Cardiac muscle cell (in vitro differentiated cells and primary cell): ENCODE data around the gene GABBR1. TPM values are rescaled to one million over a fixed set of nuclear protein-coding genes. Genes with fewer than 3 reads are reported as not detected.

Experiments used
- DNase-seq, 2 donors: peaks; one replicate each; pipeline versions ENCODE4 v3.0.0 to v3.0.0-alpha.2; 2010 to 2017; ENCODE audit warnings: low read depth in 1 of 2, low spot score in 1 of 2
- H3K27ac ChIP-seq: fragments of 200-600 bp; sonication (generic); 2 replicates; pipeline ENCODE4 v1.5.1; 2016
- H3K27me3 ChIP-seq: fragments of 200-600 bp; sonication (generic); 2 replicates; pipeline ENCODE4 v1.6.0; 2016; ENCODE audit warnings: control low read depth
- H3K36me3 ChIP-seq: fragments of 200-600 bp; sonication (generic); 2 replicates; pipeline ENCODE4 v1.5.1; 2016; ENCODE audit warnings: control low read depth
- H3K4me1 ChIP-seq: fragments of 200-600 bp; sonication (generic); 2 replicates; pipeline ENCODE4 v1.8.1; 2017; ENCODE audit warnings: low read depth, mild to moderate bottlenecking, mixed run types
- H3K4me3 ChIP-seq: fragments of 200-600 bp; sonication (generic); 2 replicates; pipeline ENCODE4 v1.5.1; 2016; ENCODE audit warnings: mild to moderate bottlenecking
- H3K9me3 ChIP-seq: fragments of 200-600 bp; sonication (generic); 2 replicates; pipeline ENCODE4 v1.5.1; 2017; ENCODE audit warnings: low read depth, mild to moderate bottlenecking, control low read depth
- CTCF ChIP-seq: IDR thresholded peaks from 2 replicates; pipeline ENCODE4 v1.5.1; 2012; ENCODE audit warnings: low read depth, mild to moderate bottlenecking, low read length
- polyA plus RNA-seq: library from polyadenylated mRNA; unstranded; fragments of >200 nt; fragmentation: Nextera tagmentation; extraction: Ambion mirVana; gene quantifications from 2 replicates; pipeline ENCODE4 v1.2.1, GENCODE V29; 2016
- total RNA-seq: library from RNA; depleted of rRNA; stranded (reverse); fragments of >200 nt; gene quantifications from 2 replicates; pipeline ENCODE4 v1.2.3, GENCODE V29; 2016

Gene GABBR1
- total and polyA plus RNA-seq, 2 experiments from 2014 or later, result 67.0 to 101 TPM

DNA sequence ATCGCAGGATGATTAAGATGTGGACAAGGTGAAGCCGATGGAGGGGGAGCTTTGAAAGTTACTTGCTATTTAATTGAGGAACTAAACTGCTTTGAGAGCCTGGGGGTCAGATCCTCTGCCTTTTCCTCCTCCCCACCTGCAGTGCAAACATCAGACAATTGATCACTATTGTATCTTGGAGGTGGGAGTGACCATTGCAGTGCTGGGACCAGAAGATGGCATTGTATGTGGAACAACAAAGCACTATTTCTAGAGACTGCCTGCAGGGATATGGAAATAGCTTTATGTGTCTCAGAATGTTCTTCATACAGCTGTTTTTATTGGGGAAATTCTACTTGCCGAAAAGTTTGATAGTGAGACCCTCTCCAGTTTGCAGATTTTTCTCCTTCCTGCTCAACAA, 28.1 kb upstream of the GABBR1 start:
- DNase-seq, result no peak
- no peaks in the 10 kb centered on the region for H3K9me3 ChIP-seq
- H3K36me3 ChIP-seq, result no peaks in the 10 kb centered on the region
- no peak for TF ChIP-seq CTCF
- H3K4me1 ChIP-seq, result peaks cover 26% of the 10 kb centered on the region
- peak overlapping the region; percentile 50 for H3K27ac ChIP-seq
- no peaks in the 10 kb centered on the region for H3K27me3 ChIP-seq
- H3K4me3 ChIP-seq, result no peak overlapping the region

DNA sequence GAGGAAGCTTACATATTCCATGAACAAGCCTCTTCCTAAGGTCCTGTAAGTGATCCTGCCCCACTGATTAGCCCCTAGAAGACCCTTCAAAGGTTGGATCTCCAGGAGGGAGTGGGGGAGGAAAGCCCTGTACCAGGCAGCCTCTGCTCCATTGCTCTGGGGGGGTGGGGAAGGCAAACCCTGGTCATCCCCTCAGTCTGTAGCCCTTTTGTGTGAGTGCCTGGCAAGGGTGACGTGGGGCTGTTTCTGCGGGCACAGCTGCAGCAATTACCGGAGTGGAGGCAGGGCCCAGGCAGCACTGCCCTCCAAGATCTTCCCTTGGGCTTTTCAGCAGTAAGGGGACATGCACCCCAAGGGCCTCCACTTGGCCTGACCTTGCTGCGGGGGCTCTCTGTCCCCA, 23.8 kb upstream of the GABBR1 start, which contains the start of gene MOG:
MOG (plus strand) TSS at position 295 of the 400 bp plus-strand sequence. CDS start 118 bp downstream, outside the sequence.
- no peak within 1 kb of the TSS for H3K4me3 ChIP-seq
- no peaks in the 10 kb centered on the region for H3K9me3 ChIP-seq
- peaks cover 46% of the 10 kb centered on the region for H3K4me1 ChIP-seq
- H3K36me3 ChIP-seq, result no peaks in the 10 kb centered on the region
- H3K27me3 ChIP-seq, result no peaks in the 10 kb centered on the region
- TF ChIP-seq CTCF, result no peak
- peak within 1 kb of the TSS; percentile 99 for H3K27ac ChIP-seq
- DNase-seq, result no peak

DNA sequence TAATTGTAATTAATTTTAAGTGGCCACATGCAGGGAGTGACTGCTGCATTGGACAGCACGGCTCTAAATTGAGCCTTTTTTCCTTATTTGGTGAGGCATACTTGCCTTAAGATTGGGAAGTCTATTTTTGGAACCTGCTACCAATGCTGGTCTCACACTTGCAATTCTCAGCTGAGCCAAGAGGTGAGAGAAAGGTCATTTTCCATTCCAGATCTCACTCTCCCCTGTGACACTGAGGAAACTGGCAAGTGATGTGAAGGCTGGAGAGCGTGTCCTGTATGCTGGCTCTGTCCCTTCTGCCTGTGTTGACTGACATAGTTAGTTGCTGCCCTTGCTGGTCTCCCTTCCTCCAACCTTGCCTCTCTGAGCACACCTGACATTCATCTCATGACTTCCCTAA, 23.2 kb upstream of the GABBR1 start:
- H3K27me3 ChIP-seq, result no peaks in the 10 kb centered on the region
- DNase-seq, result peak; percentile 15 to 88
- peak overlapping the region; percentile 99 for H3K27ac ChIP-seq
- peaks cover 45% of the 10 kb centered on the region for H3K4me1 ChIP-seq
- no peaks in the 10 kb centered on the region for H3K9me3 ChIP-seq
- H3K36me3 ChIP-seq, result no peaks in the 10 kb centered on the region
- H3K4me3 ChIP-seq, result no peak overlapping the region
- TF ChIP-seq CTCF, result no peak

- no peaks in the 10 kb centered on the region for H3K36me3 ChIP-seq
- DNase-seq, result no peak
- peaks cover 45% of the 10 kb centered on the region for H3K4me1 ChIP-seq
- no peaks in the 10 kb centered on the region for H3K9me3 ChIP-seq
- TF ChIP-seq CTCF, result no peak
- no peak overlapping the region for H3K4me3 ChIP-seq
- peak overlapping the region; percentile 99 for H3K27ac ChIP-seq
- H3K27me3 ChIP-seq, result no peaks in the 10 kb centered on the region
Observed at GRCh38 chr6:29655658-29656057, 22.7 kb upstream of the GABBR1 start.

- DNase-seq, result peak; percentile 86 to 91
- peak; percentile 71 for TF ChIP-seq CTCF
Observed at GRCh38 chr6:29653452-29654038, 20.6 kb upstream of the GABBR1 start.

More at GRCh38 chr6:29653452-29654038, 20.6 kb upstream of the GABBR1 start:
- H3K9me3 ChIP-seq, result no peaks in the 10 kb centered on the region
- H3K36me3 ChIP-seq, result no peaks in the 10 kb centered on the region
- H3K4me3 ChIP-seq, result no peak overlapping the region
- H3K4me1 ChIP-seq, result peaks cover 45% of the 10 kb centered on the region
- peak overlapping the region; percentile 99 for H3K27ac ChIP-seq
- H3K27me3 ChIP-seq, result no peaks in the 10 kb centered on the region
